GM23338 (cell line): Measurements from ENCODE around the gene SMYD5. TPM values are rescaled to one million over a fixed set of nuclear protein-coding genes. Genes with fewer than 3 reads are reported as not detected.

Source experiments
- ATAC-seq: fragments of 200-7000 bp; cut with Tn5 transposase; 3 replicates; pipeline ENCODE4 v1.9.1; 2020
- DNase-seq: peaks from one replicate; pipeline ENCODE4 v3.0.0-alpha.2; 2015; ENCODE audit warnings: low spot score
- H2AFZ ChIP-seq: fragments of 200-600 bp; sonication (generic); 2 replicates; pipeline ENCODE4 v1.8.0; 2016; ENCODE audit warnings: antibody characterized with exemption, mild to moderate bottlenecking, moderate library complexity
- H3F3A ChIP-seq: fragments of 200-600 bp; sonication (generic); replicated peaks from 2 replicates; pipeline ENCODE4 v1.8.0; 2017; ENCODE audit warnings: antibody characterized with exemption, mixed run types, low read depth
- H3K27ac ChIP-seq: fragments of 200-600 bp; sonication (generic); 2 replicates; pipeline ENCODE4 v1.6.1; 2016; ENCODE audit warnings: low read depth
- H3K27me3 ChIP-seq: fragments of 200-600 bp; sonication (generic); 2 replicates; pipeline ENCODE4 v1.8.0; 2016; ENCODE audit warnings: mild to moderate bottlenecking, mixed run types, moderate library complexity; ENCODE audit not compliant: insufficient read depth
- H3K36me3 ChIP-seq: fragments of 200-600 bp; sonication (generic); 2 replicates; pipeline ENCODE4 v1.8.0; 2016; ENCODE audit warnings: mild to moderate bottlenecking; ENCODE audit not compliant: insufficient read depth
- H3K4me1 ChIP-seq: fragments of 200-600 bp; sonication (generic); 2 replicates; pipeline ENCODE4 v1.8.0; 2016; ENCODE audit warnings: mild to moderate bottlenecking, moderate library complexity; ENCODE audit not compliant: insufficient read depth
- H3K4me2 ChIP-seq: fragments of 200-600 bp; sonication (generic); 2 replicates; pipeline ENCODE4 v1.7.1; 2017; ENCODE audit warnings: mixed run types
- H3K4me3 ChIP-seq: fragments of 200-600 bp; sonication (generic); 2 replicates; pipeline ENCODE4 v1.6.1; 2016; ENCODE audit warnings: mixed run types
- H3K79me2 ChIP-seq: fragments of 200-600 bp; sonication (generic); replicated peaks from 2 replicates; pipeline ENCODE4 v1.8.0; 2017; ENCODE audit warnings: mild to moderate bottlenecking; ENCODE audit not compliant: insufficient read depth
- H3K9me2 ChIP-seq: fragments of 200-600 bp; sonication (generic); 2 replicates; pipeline ENCODE4 v1.8.0; 2017; ENCODE audit not compliant: insufficient read depth
- H4K20me1 ChIP-seq: fragments of 200-600 bp; sonication (generic); replicated peaks from 2 replicates; pipeline ENCODE4 v1.8.0; 2017; ENCODE audit warnings: mild to moderate bottlenecking; ENCODE audit not compliant: insufficient read depth
- H3K27ac Mint-ChIP-seq: 2 replicates; pipeline ENCODE4 v1.8.0; 2020; ENCODE audit warnings: inconsistent platforms, mild to moderate bottlenecking, moderate library complexity, mixed read lengths
- H3K27me3 Mint-ChIP-seq: 3 replicates; pipeline ENCODE4 v1.8.0; 2022; ENCODE audit warnings: low read depth, mild to moderate bottlenecking, moderate library complexity, mixed read lengths, inconsistent platforms; ENCODE audit not compliant: insufficient read depth, poor library complexity
- H3K36me3 Mint-ChIP-seq: 3 replicates; pipeline ENCODE4 v1.8.0; 2021; ENCODE audit warnings: low read depth, mild to moderate bottlenecking, inconsistent platforms, moderate library complexity, mixed read lengths
- H3K4me1 Mint-ChIP-seq: 3 replicates; pipeline ENCODE4 v1.8.0; 2020; ENCODE audit warnings: mild to moderate bottlenecking, inconsistent platforms, mixed read lengths
- H3K4me3 Mint-ChIP-seq: 3 replicates; pipeline ENCODE4 v1.8.0; 2021; ENCODE audit warnings: moderate library complexity, mild to moderate bottlenecking, inconsistent platforms, mixed read lengths
- H3K9me3 Mint-ChIP-seq: 3 replicates; pipeline ENCODE4 v1.8.0; 2020; ENCODE audit warnings: moderate library complexity, mild to moderate bottlenecking, inconsistent platforms, mixed read lengths
- CTCF ChIP-seq, 2 experiments: fragments of 200-600 bp in 1 of 2; sonication (generic) in 1 of 2; conservative IDR thresholded peaks; 2 replicates each; pipeline versions ENCODE4 v1.5.1 to v1.6.1; 2016 to 2017; ENCODE audit warnings: antibody characterized with exemption in 2 of 2, low read depth in 2 of 2, mild to moderate bottlenecking in 2 of 2, moderate library complexity in 1 of 2
- ETS1 ChIP-seq: IDR thresholded peaks from 2 replicates; pipeline ENCODE4 v1.6.1; 2016; ENCODE audit warnings: antibody characterized with exemption
- EZH2 ChIP-seq: fragments of 200-600 bp; sonication (generic); IDR thresholded peaks from one replicate; pipeline ENCODE4 v1.8.0; 2017; ENCODE audit warnings: antibody characterized with exemption, mild to moderate bottlenecking, low read depth; ENCODE audit not compliant: unreplicated experiment
- JUNB ChIP-seq: IDR thresholded peaks from one replicate; pipeline ENCODE4 v1.6.1; 2016; ENCODE audit warnings: antibody characterized with exemption; ENCODE audit not compliant: unreplicated experiment
- ZNF331 ChIP-seq: fragments of 250-450 bp; sonication (Bioruptor Pico); IDR thresholded peaks from 2 replicates; pipeline ENCODE4 v1.5.0; 2020; ENCODE audit warnings: low read depth, mild to moderate bottlenecking, moderate library complexity
- polyA plus RNA-seq: library from polyadenylated mRNA; unstranded; fragments of >200 nt; fragmentation: Nextera tagmentation; extraction: Ambion mirVana; gene quantifications from 2 replicates; pipeline ENCODE4 v1.2.1, GENCODE V29; 2016
- total RNA-seq: library from RNA; depleted of rRNA; stranded (reverse); fragments of >200 nt; shearing (Covaris generic); gene quantifications from 2 replicates; pipeline ENCODE4 v1.2.3, GENCODE V29; 2014

Gene SMYD5
- total and polyA plus RNA-seq, 2 experiments from 2014 or later: 20.5 to 45.8 TPM

DNA sequence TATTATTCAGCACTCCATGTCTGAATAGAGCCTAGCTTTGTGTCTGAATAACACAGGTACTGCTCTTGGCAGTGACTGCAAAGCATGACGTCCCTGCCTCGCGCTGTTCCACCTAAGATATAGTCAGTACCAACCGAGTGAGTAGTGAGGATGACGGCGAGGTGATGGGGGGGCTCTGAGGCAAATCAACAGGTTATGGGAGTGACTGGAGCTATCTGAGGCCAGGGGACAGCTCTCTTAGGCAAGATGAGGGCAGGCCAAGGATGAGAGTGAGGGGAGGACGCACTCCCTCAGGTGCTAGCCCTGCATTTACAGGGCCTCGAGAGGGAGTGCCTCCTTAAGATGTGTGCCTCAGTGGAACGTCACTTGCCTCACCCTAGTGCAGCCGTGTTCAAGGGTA is 39.8 kb upstream of the SMYD5 start:
- peaks cover 3% of the 10 kb centered on the region; the same call in 1 of the 2 replicates for H3F3A ChIP-seq
- Mint-ChIP-seq H3K4me1 (peaks cover 27% of the 10 kb centered on the region), H3K36me3 (no peaks in the 10 kb centered on the region), H3K4me3 (no peak overlapping the region), H3K9me3 (no peaks in the 10 kb centered on the region), H3K27me3 (peaks cover 58% of the 10 kb centered on the region), H3K27ac (no peak overlapping the region)
- no peaks in the 10 kb centered on the region for H3K9me2 ChIP-seq
- H3K36me3 ChIP-seq: no peaks in the 10 kb centered on the region
- no peak overlapping the region for H2AFZ ChIP-seq
- peaks cover 17% of the 10 kb centered on the region for H3K4me1 ChIP-seq
- H3K27me3 ChIP-seq: peaks cover 69% of the 10 kb centered on the region
- H3K4me2 ChIP-seq: no peak overlapping the region
- H3K79me2 ChIP-seq: no peaks in the 10 kb centered on the region
- H3K4me3 ChIP-seq: no peak overlapping the region
- DNase-seq (no peak), ATAC-seq (no peak)
- no peak for TF ChIP-seq ZNF331 (CRISPR knock-in tag)
- TF ChIP-seq EZH2: no peak
- no peak for TF ChIP-seq CTCF (conservative IDR thresholded peaks at IDR 0.05; ENCODE audit: low read depth in 2 of 2)
- no peaks in the 10 kb centered on the region for H4K20me1 ChIP-seq
- H3K27ac ChIP-seq: no peak overlapping the region

- H3K4me3 ChIP-seq: peak overlapping the region; percentile 83
- Mint-ChIP-seq H3K9me3 (no peaks in the 10 kb centered on the region), H3K4me1 (peaks cover 27% of the 10 kb centered on the region), H3K4me3 (peak overlapping the region; percentile 72), H3K27me3 (peaks cover 57% of the 10 kb centered on the region), H3K36me3 (no peaks in the 10 kb centered on the region), H3K27ac (no peak overlapping the region)
- H3K27ac ChIP-seq: no peak overlapping the region
- H3K4me1 ChIP-seq: peaks cover 17% of the 10 kb centered on the region
- H3K36me3 ChIP-seq: no peaks in the 10 kb centered on the region
- no peaks in the 10 kb centered on the region for H3K9me2 ChIP-seq
- H3F3A ChIP-seq: peaks cover 3% of the 10 kb centered on the region; the same call in 1 of the 2 replicates
- H2AFZ ChIP-seq: peak overlapping the region; percentile 98
- DNase-seq: no peak
- H4K20me1 ChIP-seq: no peaks in the 10 kb centered on the region
- H3K79me2 ChIP-seq: no peaks in the 10 kb centered on the region
- TF ChIP-seq EZH2 (peak; percentile 55), ETS1 (no peak)
- peaks cover 77% of the 10 kb centered on the region for H3K27me3 ChIP-seq
- peak; percentile 13 for ATAC-seq
- H3K4me2 ChIP-seq: peak overlapping the region; percentile 93
Measured at GRCh38 chr2:73174941-73175662, 38.9 kb upstream of the SMYD5 start.

- Mint-ChIP-seq H3K4me3 (peak overlapping the region; percentile 86), H3K36me3 (no peaks in the 10 kb centered on the region), H3K4me1 (peaks cover 27% of the 10 kb centered on the region), H3K27me3 (peaks cover 56% of the 10 kb centered on the region), H3K27ac (no peak overlapping the region), H3K9me3 (no peaks in the 10 kb centered on the region)
- H4K20me1 ChIP-seq: no peaks in the 10 kb centered on the region
- no peaks in the 10 kb centered on the region for H3K9me2 ChIP-seq
- H3K27me3 ChIP-seq: peaks cover 84% of the 10 kb centered on the region
- TF ChIP-seq JUNB (no peak), EZH2 (peak; percentile 72)
- peak; percentile 20 for ATAC-seq
- peak overlapping the region; percentile 83 for H3K4me3 ChIP-seq
- peaks cover 17% of the 10 kb centered on the region for H3K4me1 ChIP-seq
- no peak overlapping the region for H3K27ac ChIP-seq
- peak overlapping the region; percentile 93 for H3K4me2 ChIP-seq
- DNase-seq: peak; percentile 82
- peak overlapping the region; percentile 98 for H2AFZ ChIP-seq
- peaks cover 3% of the 10 kb centered on the region; the same call in 1 of the 2 replicates for H3F3A ChIP-seq
- H3K36me3 ChIP-seq: no peaks in the 10 kb centered on the region
- no peaks in the 10 kb centered on the region for H3K79me2 ChIP-seq
Measured at GRCh38 chr2:73175663-73176204, 38.3 kb upstream of the SMYD5 start.
